ENCODE results near the gene SRGAP3. TPM values are rescaled to one million over a fixed set of nuclear protein-coding genes. Genes with fewer than 3 reads are reported as not detected.

Gene SRGAP3
- total RNA-seq, 2 experiments from 2014 or later, result 1.8 to 2.5 TPM

DNA sequence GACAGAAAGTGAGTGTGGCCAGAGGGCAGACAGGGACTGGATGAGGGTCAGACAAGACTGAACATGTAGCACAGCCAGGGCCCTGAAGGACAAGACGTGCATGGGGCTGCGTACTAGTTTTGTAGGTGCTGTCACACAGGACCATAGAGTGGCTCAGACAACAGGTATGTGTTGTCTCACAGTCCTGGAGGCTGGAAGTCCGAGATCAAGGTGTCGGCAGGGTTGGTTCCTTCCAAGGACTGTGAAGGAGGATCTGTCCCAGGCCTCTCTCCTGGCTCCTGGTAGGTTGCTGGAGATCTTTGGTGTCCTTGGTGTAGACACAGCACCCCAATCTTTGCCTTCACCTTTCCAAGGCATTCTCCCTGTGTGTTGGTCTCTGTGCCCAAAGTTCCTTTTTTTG lies 136.4 kb downstream of the SRGAP3 start:
- no peaks in the 10 kb centered on the region for H3K27me3 Mint-ChIP-seq
- ATAC-seq, result no peak
- CTCF ChIA-PET, result no interaction called here
- no peaks in the 10 kb centered on the region for H3K4me1 Mint-ChIP-seq (ENCODE audit: low read depth)
- H3K4me3 Mint-ChIP-seq, result no peak overlapping the region
- POLR2A ChIA-PET, result no interaction called here
- intact Hi-C loops (cut with micrococcal nuclease), result no loop called here
- no peaks in the 10 kb centered on the region for H3K36me3 Mint-ChIP-seq (ENCODE audit: low read depth)
- no peak for DNase-seq
- H3K27ac Mint-ChIP-seq, result no peak overlapping the region
- H3K9me3 Mint-ChIP-seq, result no peaks in the 10 kb centered on the region
- TF ChIP-seq, protein P1, sequence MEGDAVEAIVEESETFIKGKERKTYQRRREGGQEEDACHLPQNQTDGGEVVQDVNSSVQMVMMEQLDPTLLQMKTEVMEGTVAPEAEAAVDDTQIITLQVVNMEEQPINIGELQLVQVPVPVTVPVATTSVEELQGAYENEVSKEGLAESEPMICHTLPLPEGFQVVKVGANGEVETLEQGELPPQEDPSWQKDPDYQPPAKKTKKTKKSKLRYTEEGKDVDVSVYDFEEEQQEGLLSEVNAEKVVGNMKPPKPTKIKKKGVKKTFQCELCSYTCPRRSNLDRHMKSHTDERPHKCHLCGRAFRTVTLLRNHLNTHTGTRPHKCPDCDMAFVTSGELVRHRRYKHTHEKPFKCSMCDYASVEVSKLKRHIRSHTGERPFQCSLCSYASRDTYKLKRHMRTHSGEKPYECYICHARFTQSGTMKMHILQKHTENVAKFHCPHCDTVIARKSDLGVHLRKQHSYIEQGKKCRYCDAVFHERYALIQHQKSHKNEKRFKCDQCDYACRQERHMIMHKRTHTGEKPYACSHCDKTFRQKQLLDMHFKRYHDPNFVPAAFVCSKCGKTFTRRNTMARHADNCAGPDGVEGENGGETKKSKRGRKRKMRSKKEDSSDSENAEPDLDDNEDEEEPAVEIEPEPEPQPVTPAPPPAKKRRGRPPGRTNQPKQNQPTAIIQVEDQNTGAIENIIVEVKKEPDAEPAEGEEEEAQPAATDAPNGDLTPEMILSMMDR (IDR thresholded peaks at IDR 0.05), result no peak

- ChIA-PET POLR2A (no interaction called here), CTCF (interaction anchor here (1.0 kb wide), 1 partner anchor 151 kb away, joined by 3 read pairs; no protein-coding TSS in a partner anchor)
- TF ChIP-seq, protein P1 (IDR thresholded peaks at IDR 0.05), result no peak
- ATAC-seq, result no peak
- Mint-ChIP-seq H3K9me3 (no peaks in the 10 kb centered on the region), H3K27me3 (no peaks in the 10 kb centered on the region), H3K4me1 (ENCODE audit: low read depth) (no peaks in the 10 kb centered on the region), H3K27ac (no peak overlapping the region), H3K36me3 (ENCODE audit: low read depth) (no peaks in the 10 kb centered on the region), H3K4me3 (no peak overlapping the region)
- intact Hi-C loops (cut with micrococcal nuclease), result no loop called here
- DNase-seq, result no peak
Observed at GRCh38 chr3:9111866-9112265, 137.6 kb downstream of the SRGAP3 start.

DNA sequence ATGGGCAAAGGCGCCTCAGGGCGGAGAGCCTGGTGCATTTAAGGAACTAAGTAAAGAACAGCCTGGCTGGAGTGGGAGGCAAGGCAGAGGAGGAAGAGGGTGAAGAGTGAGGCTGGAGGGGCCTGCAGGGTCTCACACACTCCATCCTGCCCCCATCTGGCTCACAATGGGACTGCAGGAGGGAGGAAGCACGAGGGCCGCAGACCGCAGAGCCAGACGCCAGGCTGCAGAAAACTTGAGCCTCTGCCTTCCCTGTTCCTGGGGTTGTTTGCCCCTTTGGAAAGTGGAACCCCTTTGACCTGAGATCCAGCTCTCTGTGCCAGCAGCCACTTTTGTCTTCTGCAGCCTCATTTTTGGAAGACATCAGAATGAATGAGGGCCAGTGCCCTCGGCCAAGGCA lies 138.0 kb downstream of the SRGAP3 start:
- POLR2A ChIA-PET, result no interaction called here
- CTCF ChIA-PET, result interaction anchor here (1.1 kb wide), 1 partner anchor 12 kb away, joined by 3 read pairs; no protein-coding TSS in a partner anchor
- no peaks in the 10 kb centered on the region for H3K4me1 Mint-ChIP-seq (ENCODE audit: low read depth)
- H3K36me3 Mint-ChIP-seq (ENCODE audit: low read depth), result no peaks in the 10 kb centered on the region
- H3K27ac Mint-ChIP-seq, result no peak overlapping the region
- TF ChIP-seq, protein P1 (IDR thresholded peaks at IDR 0.05), result no peak
- intact Hi-C loops (cut with micrococcal nuclease), result no loop called here
- no peaks in the 10 kb centered on the region for H3K9me3 Mint-ChIP-seq
- H3K27me3 Mint-ChIP-seq, result no peaks in the 10 kb centered on the region
- ATAC-seq, result no peak
- H3K4me3 Mint-ChIP-seq, result no peak overlapping the region
- peak; percentile 22 for DNase-seq

DNA sequence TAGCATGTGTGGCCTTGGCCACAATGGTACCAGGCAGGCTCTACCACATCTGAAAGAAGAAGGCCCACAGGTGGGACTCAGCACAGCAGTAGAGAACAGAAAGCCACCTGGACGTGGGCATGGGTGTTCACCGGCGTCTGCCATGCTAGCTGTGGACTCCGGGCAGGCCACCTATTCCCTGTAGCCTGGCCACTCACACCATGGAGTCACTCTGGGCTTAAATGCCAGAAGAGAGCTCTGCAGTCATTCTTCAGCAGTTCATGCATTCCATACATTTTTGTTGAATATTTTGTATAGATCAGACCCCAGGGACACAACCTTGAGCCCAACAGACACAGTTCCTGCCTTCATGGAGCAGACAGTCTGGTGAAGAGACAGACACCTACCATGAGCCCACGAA lies 138.6 kb downstream of the SRGAP3 start:
- Mint-ChIP-seq H3K36me3 (ENCODE audit: low read depth) (no peaks in the 10 kb centered on the region), H3K27ac (no peak overlapping the region), H3K9me3 (no peaks in the 10 kb centered on the region), H3K4me3 (no peak overlapping the region), H3K27me3 (no peaks in the 10 kb centered on the region), H3K4me1 (ENCODE audit: low read depth) (no peaks in the 10 kb centered on the region)
- ChIA-PET CTCF (interaction anchor here (1.1 to 1.3 kb wide), 2 partner anchors 13 to 123 kb away, joined by 3 read pairs; no protein-coding TSS in a partner anchor), POLR2A (no interaction called here)
- DNase-seq (no peak), ATAC-seq (no peak)
- intact Hi-C loops (cut with micrococcal nuclease), result no loop called here
- TF ChIP-seq, protein P1 (IDR thresholded peaks at IDR 0.05), result no peak

DNA sequence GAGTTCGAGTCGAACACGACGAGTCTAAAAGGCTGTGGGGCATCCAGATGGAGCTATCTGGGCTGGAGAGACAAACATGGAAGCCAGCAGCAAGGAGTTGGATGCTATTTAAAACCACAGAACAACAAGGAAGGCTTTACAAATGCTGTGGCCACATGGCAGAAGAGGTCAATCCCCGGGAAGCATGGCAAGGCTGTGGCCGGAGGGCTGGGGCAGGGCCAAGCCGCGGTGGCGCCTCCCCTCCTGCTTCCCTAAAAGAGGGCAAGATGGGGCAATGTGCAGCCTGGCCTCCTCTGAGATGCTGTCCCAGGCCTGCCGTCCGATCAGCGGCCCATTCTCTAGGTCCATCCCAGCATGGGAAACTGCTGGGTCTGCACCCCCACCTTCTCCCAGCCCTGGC lies 139.1 kb downstream of the SRGAP3 start:
- Mint-ChIP-seq H3K4me1 (ENCODE audit: low read depth) (no peaks in the 10 kb centered on the region), H3K9me3 (no peaks in the 10 kb centered on the region), H3K36me3 (ENCODE audit: low read depth) (no peaks in the 10 kb centered on the region), H3K27ac (no peak overlapping the region), H3K27me3 (no peaks in the 10 kb centered on the region), H3K4me3 (no peak overlapping the region)
- ATAC-seq, result no peak
- ChIA-PET POLR2A (no interaction called here), CTCF (interaction anchor here (1.1 to 1.3 kb wide), 2 partner anchors 14 to 122 kb away, joined by 3 read pairs; no protein-coding TSS in a partner anchor)
- no peak for DNase-seq
- TF ChIP-seq, protein P1 (IDR thresholded peaks at IDR 0.05), result no peak
- intact Hi-C loops (cut with micrococcal nuclease), result no loop called here

Measured in activated CD8-positive, alpha-beta T cell treated with anti-CD3 and anti-CD28 coated beads for 36 hours (primary cell).